Endodermal cell (in vitro differentiated cells): ENCODE data around the gene PSORS1C2. TPM values are rescaled to one million over a fixed set of nuclear protein-coding genes. Genes with fewer than 3 reads are reported as not detected.

Source experiments
- DNase-seq: peaks from one replicate; pipeline ENCODE4 v3.0.0-alpha.2; 2017
- H3K27ac ChIP-seq: 2 replicates; pipeline ENCODE4 v1.5.1; 2013; ENCODE audit warnings: mild to moderate bottlenecking, low read depth, low read length, moderate library complexity
- H3K27me3 ChIP-seq: 2 replicates; pipeline ENCODE4 v1.6.1; 2013; ENCODE audit warnings: mild to moderate bottlenecking, low read length, moderate library complexity; ENCODE audit not compliant: insufficient read depth, control insufficient read depth, poor library complexity, severe bottlenecking
- H3K36me3 ChIP-seq: 2 replicates; pipeline ENCODE4 v1.7.0; 2013; ENCODE audit warnings: mild to moderate bottlenecking, low read length, moderate library complexity; ENCODE audit not compliant: control insufficient read depth, insufficient read depth
- H3K4me1 ChIP-seq: one replicate; pipeline ENCODE4 v1.7.0; 2013; ENCODE audit warnings: low read length; ENCODE audit not compliant: control insufficient read depth, insufficient read depth
- H3K4me3 ChIP-seq: 2 replicates; pipeline ENCODE4 v1.5.1; 2013; ENCODE audit warnings: mild to moderate bottlenecking, low read length, moderate library complexity
- H3K9ac ChIP-seq: 2 replicates; pipeline ENCODE4 v1.6.1; 2013; ENCODE audit warnings: mild to moderate bottlenecking, low read length, moderate library complexity; ENCODE audit not compliant: poor library complexity, severe bottlenecking; ENCODE audit errors: extremely low read depth
- H3K9me3 ChIP-seq: 2 replicates; pipeline ENCODE4 v1.6.1; 2013; ENCODE audit warnings: mild to moderate bottlenecking, low read length, moderate library complexity; ENCODE audit not compliant: control insufficient read depth
- H3K27ac Mint-ChIP-seq: 2 replicates; pipeline ENCODE4 v1.8.0; 2020; ENCODE audit warnings: mixed read lengths
- H3K27me3 Mint-ChIP-seq: 2 replicates; pipeline ENCODE4 v1.8.0; 2021; ENCODE audit warnings: mild to moderate bottlenecking, mixed read lengths; ENCODE audit not compliant: insufficient read depth
- H3K36me3 Mint-ChIP-seq: 2 replicates; pipeline ENCODE4 v1.8.0; 2020; ENCODE audit warnings: low read depth, mixed read lengths
- H3K4me1 Mint-ChIP-seq: 2 replicates; pipeline ENCODE4 v1.8.0; 2020; ENCODE audit warnings: mixed read lengths
- H3K4me3 Mint-ChIP-seq: 2 replicates; pipeline ENCODE4 v1.8.0; 2020; ENCODE audit warnings: mild to moderate bottlenecking, moderate library complexity, mixed read lengths
- H3K9me3 Mint-ChIP-seq: 2 replicates; pipeline ENCODE4 v1.8.0; 2020; ENCODE audit warnings: mild to moderate bottlenecking, mixed read lengths
- WGBS, 2 experiments: methylation state at CpG; one replicate each; pipeline versions ENCODE4 v1.1.5 to v1.1.7; 2013; ENCODE audit warnings: missing lambda C conversion rate in 2 of 2, mixed read lengths in 1 of 2; ENCODE audit not compliant: insufficient coverage in 1 of 2, insufficient read length in 1 of 2; 5-methylcytosine and 5-hydroxymethylcytosine counted together
- total RNA-seq, 2 donors: library from RNA; stranded (reverse); fragmentation: NEBNext Ultra II Directional in 1 of 2; extraction: Animal tissue kit (Norgen Biotek cat#: 25700) in 1 of 2; gene quantifications; 2 replicates in 1 of 2; 3 replicates in 1 of 2; pipeline ENCODE4 v1.2.1, GENCODE V29; 2021
- TF ChIP-seq, protein P1 (sequence below): fragments of 200-600 bp; sonication (generic); conservative IDR thresholded peaks from 2 replicates; pipeline ENCODE4 v1.5.0; 2021; ENCODE audit warnings: antibody characterized with exemption, mild to moderate bottlenecking

PSORS1C2 gene
- total RNA-seq, 2 donors from 2014 or later: not detected

GRCh38 chr6:31092769-31093505 is 45.9 kb downstream of the PSORS1C2 start:
- no peaks in the 10 kb centered on the region for H3K27me3 ChIP-seq
- no peaks in the 10 kb centered on the region for H3K36me3 Mint-ChIP-seq
- WGBS, 2 experiments: 91 to 95% methylated on average over 8 to 12 of the region's 12 CpGs
- H3K27me3 Mint-ChIP-seq: no peaks in the 10 kb centered on the region
- H3K9ac ChIP-seq: no peak overlapping the region
- H3K4me1 Mint-ChIP-seq: peaks cover 3% of the 10 kb centered on the region
- no peak overlapping the region for H3K27ac ChIP-seq
- DNase-seq: no peak
- H3K9me3 ChIP-seq: no peaks in the 10 kb centered on the region
- no peak overlapping the region for H3K4me3 ChIP-seq
- H3K4me3 Mint-ChIP-seq: no peak overlapping the region
- no peaks in the 10 kb centered on the region for H3K9me3 Mint-ChIP-seq
- TF ChIP-seq, protein P1, sequence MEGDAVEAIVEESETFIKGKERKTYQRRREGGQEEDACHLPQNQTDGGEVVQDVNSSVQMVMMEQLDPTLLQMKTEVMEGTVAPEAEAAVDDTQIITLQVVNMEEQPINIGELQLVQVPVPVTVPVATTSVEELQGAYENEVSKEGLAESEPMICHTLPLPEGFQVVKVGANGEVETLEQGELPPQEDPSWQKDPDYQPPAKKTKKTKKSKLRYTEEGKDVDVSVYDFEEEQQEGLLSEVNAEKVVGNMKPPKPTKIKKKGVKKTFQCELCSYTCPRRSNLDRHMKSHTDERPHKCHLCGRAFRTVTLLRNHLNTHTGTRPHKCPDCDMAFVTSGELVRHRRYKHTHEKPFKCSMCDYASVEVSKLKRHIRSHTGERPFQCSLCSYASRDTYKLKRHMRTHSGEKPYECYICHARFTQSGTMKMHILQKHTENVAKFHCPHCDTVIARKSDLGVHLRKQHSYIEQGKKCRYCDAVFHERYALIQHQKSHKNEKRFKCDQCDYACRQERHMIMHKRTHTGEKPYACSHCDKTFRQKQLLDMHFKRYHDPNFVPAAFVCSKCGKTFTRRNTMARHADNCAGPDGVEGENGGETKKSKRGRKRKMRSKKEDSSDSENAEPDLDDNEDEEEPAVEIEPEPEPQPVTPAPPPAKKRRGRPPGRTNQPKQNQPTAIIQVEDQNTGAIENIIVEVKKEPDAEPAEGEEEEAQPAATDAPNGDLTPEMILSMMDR: no peak
- no peaks in the 10 kb centered on the region for H3K4me1 ChIP-seq
- no peak overlapping the region for H3K27ac Mint-ChIP-seq
- no peaks in the 10 kb centered on the region for H3K36me3 ChIP-seq

GRCh38 chr6:31092238-31092637 is 46.6 kb downstream of the PSORS1C2 start:
- TF ChIP-seq, protein P1: no peak
- WGBS, 2 experiments: 96 to 100% methylated on average over 2 of the region's 2 CpGs
- no peaks in the 10 kb centered on the region for H3K36me3 Mint-ChIP-seq

DNA sequence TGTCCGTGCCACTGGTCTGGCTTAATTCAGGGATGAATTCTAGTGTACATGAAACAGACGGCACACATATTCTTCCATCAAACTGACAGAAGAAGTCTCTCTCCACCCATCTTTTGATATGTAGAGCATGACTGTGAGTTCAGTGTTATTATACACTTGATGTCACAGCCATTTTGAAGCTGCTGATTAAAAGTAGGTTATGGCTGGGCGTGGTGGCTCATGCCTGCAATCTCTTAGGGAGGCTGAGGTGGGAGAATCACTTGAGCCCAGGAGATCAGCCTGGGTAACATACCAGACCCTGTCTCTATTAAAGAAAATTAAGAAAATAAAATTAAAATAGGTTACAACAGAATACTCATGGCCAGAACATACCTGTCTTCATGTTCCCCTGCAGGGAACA is 47.2 kb downstream of the PSORS1C2 start:
- Mint-ChIP-seq H3K4me3 (no peak overlapping the region), H3K36me3 (no peaks in the 10 kb centered on the region), H3K27me3 (no peaks in the 10 kb centered on the region), H3K27ac (no peak overlapping the region), H3K4me1 (peaks cover 9% of the 10 kb centered on the region), H3K9me3 (no peaks in the 10 kb centered on the region)
- Histone ChIP-seq H3K9me3 (no peaks in the 10 kb centered on the region), H3K4me1 (peaks cover 7% of the 10 kb centered on the region), H3K4me3 (no peak overlapping the region), H3K9ac (no peak overlapping the region), H3K36me3 (no peaks in the 10 kb centered on the region), H3K27me3 (no peaks in the 10 kb centered on the region), H3K27ac (no peak overlapping the region)
- WGBS, 2 experiments: 45 to 61% methylated on average over 2 to 3 of the region's 3 CpGs
- TF ChIP-seq, protein P1: no peak
- no peak for DNase-seq

More at GRCh38 chr6:31092238-31092637, 46.6 kb downstream of the PSORS1C2 start:
- Mint-ChIP-seq H3K27me3 (no peaks in the 10 kb centered on the region), H3K9me3 (no peaks in the 10 kb centered on the region), H3K4me1 (peaks cover 4% of the 10 kb centered on the region), H3K4me3 (no peak overlapping the region), H3K27ac (no peak overlapping the region)
- H3K27ac ChIP-seq: no peak overlapping the region
- H3K4me1 ChIP-seq: peaks cover 2% of the 10 kb centered on the region
- H3K4me3 ChIP-seq: no peak overlapping the region
- H3K36me3 ChIP-seq: no peaks in the 10 kb centered on the region
- no peak for DNase-seq
- no peaks in the 10 kb centered on the region for H3K27me3 ChIP-seq
- no peak overlapping the region for H3K9ac ChIP-seq
- no peaks in the 10 kb centered on the region for H3K9me3 ChIP-seq
